Testis (tissue), 2 donors: ENCODE results near the gene PTPRN2.

Experiments
- POLR2A ChIP-seq: fragments of 450-650 bp; IDR thresholded peaks from one replicate; pipeline ENCODE4 v1.6.1; 2017; ENCODE audit warnings: antibody characterized with exemption, mild to moderate bottlenecking, moderate library complexity
- TF ChIP-seq, protein P1 (sequence below), 3 experiments: fragments of 450-650 bp in 2 of 3; fragments of 200-600 bp in 1 of 3; sonication (generic) in 1 of 3; IDR thresholded peaks; one replicate each; pipeline ENCODE4 v1.5.1; 2016 to 2019; ENCODE audit warnings: antibody characterized with exemption in 3 of 3, mild to moderate bottlenecking in 2 of 3, moderate library complexity in 1 of 3

DNA sequence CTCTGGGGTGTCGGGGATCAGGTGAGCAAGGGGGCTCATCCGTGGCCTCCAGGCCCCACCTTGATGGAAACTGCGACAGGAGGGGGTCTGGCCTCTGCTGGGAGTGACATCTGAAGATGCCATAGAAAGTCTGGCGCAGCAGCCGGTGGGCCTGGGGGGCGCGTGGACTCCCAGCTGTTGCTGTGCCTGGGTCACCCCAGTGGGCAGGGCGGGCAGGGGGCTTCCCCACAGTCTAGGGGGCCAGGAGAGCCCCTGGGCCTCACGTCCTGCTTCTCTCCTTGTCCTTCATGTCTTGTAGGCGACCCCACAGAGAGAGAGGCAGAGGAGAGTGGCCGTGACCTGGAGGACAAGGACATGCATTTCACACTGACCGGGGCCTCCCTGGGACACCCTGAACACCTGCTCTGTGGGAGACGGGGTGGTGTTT, 800.3 kb downstream of the PTPRN2 start:
- TF ChIP-seq, protein P1, sequence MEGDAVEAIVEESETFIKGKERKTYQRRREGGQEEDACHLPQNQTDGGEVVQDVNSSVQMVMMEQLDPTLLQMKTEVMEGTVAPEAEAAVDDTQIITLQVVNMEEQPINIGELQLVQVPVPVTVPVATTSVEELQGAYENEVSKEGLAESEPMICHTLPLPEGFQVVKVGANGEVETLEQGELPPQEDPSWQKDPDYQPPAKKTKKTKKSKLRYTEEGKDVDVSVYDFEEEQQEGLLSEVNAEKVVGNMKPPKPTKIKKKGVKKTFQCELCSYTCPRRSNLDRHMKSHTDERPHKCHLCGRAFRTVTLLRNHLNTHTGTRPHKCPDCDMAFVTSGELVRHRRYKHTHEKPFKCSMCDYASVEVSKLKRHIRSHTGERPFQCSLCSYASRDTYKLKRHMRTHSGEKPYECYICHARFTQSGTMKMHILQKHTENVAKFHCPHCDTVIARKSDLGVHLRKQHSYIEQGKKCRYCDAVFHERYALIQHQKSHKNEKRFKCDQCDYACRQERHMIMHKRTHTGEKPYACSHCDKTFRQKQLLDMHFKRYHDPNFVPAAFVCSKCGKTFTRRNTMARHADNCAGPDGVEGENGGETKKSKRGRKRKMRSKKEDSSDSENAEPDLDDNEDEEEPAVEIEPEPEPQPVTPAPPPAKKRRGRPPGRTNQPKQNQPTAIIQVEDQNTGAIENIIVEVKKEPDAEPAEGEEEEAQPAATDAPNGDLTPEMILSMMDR (IDR thresholded peaks at IDR 0.05), result no peak
- no peak for TF ChIP-seq POLR2A
